ENCODE data around the gene LIMCH1.

The LIMCH1 gene

DNA sequence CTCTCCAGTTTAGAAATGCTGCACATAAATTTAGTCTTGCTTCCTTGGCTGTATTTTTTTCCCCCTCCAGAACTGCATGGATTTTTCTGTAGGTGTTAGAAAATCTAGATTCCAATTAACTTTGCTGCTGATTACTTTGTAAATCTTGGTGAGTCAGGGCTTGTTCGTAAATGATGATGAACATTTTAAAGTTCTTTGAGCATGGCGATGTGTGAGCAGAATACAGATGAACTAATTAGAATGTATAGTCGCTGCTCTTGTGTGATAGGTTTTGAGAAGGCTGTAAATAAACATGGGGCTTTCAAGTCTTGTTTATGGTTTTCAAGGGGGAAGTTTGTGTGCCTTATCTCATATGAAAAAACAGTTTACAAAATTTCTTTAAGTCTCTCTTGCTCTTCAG lies 23.3 kb downstream of the LIMCH1 start:
- Histone ChIP-seq H4K20me1 (ENCODE audit: insufficient read depth, low read length) (no peaks in the 10 kb centered on the region), H3K9ac (ENCODE audit: low read length) (no peak overlapping the region), H3K27me3 (ENCODE audit: low read depth, low read length) (peaks cover 53% of the 10 kb centered on the region), H3K27ac (ENCODE audit: low read length) (no peak overlapping the region), H3K36me3 (replicated peaks; ENCODE audit: low read depth, low read length) (no peaks in the 10 kb centered on the region), H3K4me2 (ENCODE audit: low read length) (no peak overlapping the region), H2AFZ (ENCODE audit: low read depth, low read length) (no peak overlapping the region), H3K4me3 (ENCODE audit: low read length) (no peak overlapping the region), H3K4me1 (ENCODE audit: low read length) (no peaks in the 10 kb centered on the region), H3K79me2 (ENCODE audit: low read length) (no peaks in the 10 kb centered on the region), H3K9me3 (ENCODE audit: insufficient read depth, low read length) (no peaks in the 10 kb centered on the region)
- TF ChIP-seq EZH2phosphoT487 (IDR thresholded peaks at IDR 0.05; ENCODE audit: low read depth): no peak
- TF ChIP-seq, protein P1, sequence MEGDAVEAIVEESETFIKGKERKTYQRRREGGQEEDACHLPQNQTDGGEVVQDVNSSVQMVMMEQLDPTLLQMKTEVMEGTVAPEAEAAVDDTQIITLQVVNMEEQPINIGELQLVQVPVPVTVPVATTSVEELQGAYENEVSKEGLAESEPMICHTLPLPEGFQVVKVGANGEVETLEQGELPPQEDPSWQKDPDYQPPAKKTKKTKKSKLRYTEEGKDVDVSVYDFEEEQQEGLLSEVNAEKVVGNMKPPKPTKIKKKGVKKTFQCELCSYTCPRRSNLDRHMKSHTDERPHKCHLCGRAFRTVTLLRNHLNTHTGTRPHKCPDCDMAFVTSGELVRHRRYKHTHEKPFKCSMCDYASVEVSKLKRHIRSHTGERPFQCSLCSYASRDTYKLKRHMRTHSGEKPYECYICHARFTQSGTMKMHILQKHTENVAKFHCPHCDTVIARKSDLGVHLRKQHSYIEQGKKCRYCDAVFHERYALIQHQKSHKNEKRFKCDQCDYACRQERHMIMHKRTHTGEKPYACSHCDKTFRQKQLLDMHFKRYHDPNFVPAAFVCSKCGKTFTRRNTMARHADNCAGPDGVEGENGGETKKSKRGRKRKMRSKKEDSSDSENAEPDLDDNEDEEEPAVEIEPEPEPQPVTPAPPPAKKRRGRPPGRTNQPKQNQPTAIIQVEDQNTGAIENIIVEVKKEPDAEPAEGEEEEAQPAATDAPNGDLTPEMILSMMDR (IDR thresholded peaks at IDR 0.05; ENCODE audit: low read depth, low read length): no peak

DNA sequence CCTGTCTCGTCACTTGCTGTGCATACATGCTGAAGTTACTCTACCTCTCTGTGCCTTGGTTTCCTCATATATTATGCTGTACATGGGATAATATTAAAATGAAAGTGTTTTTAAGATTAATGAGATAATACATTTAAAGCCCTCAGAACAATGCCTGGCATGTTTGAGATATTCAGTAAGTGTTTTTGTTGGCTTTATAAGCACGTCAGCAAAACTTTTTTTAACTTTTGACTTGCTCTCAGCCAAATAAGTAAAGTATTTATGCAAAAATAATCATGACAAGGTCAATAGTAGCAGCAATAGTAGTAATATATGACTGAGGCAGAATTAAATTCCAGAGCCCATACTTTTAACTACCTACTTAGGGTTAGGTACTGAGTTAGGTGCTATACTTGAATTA lies 29.2 kb downstream of the LIMCH1 start:
- Histone ChIP-seq H3K27ac (ENCODE audit: low read length) (no peak overlapping the region), H3K9me3 (ENCODE audit: insufficient read depth, low read length) (no peaks in the 10 kb centered on the region), H3K27me3 (ENCODE audit: low read depth, low read length) (peaks cover 26% of the 10 kb centered on the region), H3K4me2 (ENCODE audit: low read length) (no peak overlapping the region), H3K4me3 (ENCODE audit: low read length) (no peak overlapping the region), H3K79me2 (ENCODE audit: low read length) (no peaks in the 10 kb centered on the region), H3K36me3 (replicated peaks; ENCODE audit: low read depth, low read length) (no peaks in the 10 kb centered on the region), H3K4me1 (ENCODE audit: low read length) (no peaks in the 10 kb centered on the region), H2AFZ (ENCODE audit: low read depth, low read length) (no peak overlapping the region), H4K20me1 (ENCODE audit: insufficient read depth, low read length) (no peaks in the 10 kb centered on the region), H3K9ac (ENCODE audit: low read length) (no peak overlapping the region)
- TF ChIP-seq EZH2phosphoT487 (IDR thresholded peaks at IDR 0.05; ENCODE audit: low read depth): no peak
- TF ChIP-seq, protein P1 (IDR thresholded peaks at IDR 0.05; ENCODE audit: low read depth, low read length): no peak

DNA sequence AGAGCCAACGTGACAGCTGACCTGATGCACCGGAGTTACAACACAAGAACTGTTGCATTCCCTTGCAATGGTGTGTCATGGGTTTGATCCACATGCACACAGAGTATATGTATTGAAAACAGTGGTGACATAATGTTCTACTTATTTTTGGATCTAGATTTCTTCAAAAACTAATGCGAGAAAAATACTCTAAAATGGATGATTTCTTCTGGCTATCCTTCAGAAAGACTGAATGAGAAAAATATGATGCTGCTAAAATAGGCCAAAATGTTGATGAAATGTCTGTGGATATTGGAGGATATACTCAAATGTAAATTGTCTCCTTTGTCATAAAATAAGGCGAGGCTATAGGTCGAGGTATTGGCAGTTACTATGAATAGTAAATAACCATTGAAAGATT lies 30.4 kb downstream of the LIMCH1 start:
- Histone ChIP-seq H3K4me2 (ENCODE audit: low read length) (no peak overlapping the region), H3K27ac (ENCODE audit: low read length) (no peak overlapping the region), H2AFZ (ENCODE audit: low read depth, low read length) (no peak overlapping the region), H3K27me3 (ENCODE audit: low read depth, low read length) (peaks cover 29% of the 10 kb centered on the region), H3K36me3 (replicated peaks; ENCODE audit: low read depth, low read length) (no peaks in the 10 kb centered on the region), H3K9ac (ENCODE audit: low read length) (no peak overlapping the region), H3K4me3 (ENCODE audit: low read length) (no peak overlapping the region), H3K9me3 (ENCODE audit: insufficient read depth, low read length) (no peaks in the 10 kb centered on the region), H3K79me2 (ENCODE audit: low read length) (no peaks in the 10 kb centered on the region), H4K20me1 (ENCODE audit: insufficient read depth, low read length) (no peaks in the 10 kb centered on the region), H3K4me1 (ENCODE audit: low read length) (no peaks in the 10 kb centered on the region)
- TF ChIP-seq EZH2phosphoT487 (IDR thresholded peaks at IDR 0.05; ENCODE audit: low read depth): no peak
- TF ChIP-seq, protein P1 (IDR thresholded peaks at IDR 0.05; ENCODE audit: low read depth, low read length): no peak

DNA sequence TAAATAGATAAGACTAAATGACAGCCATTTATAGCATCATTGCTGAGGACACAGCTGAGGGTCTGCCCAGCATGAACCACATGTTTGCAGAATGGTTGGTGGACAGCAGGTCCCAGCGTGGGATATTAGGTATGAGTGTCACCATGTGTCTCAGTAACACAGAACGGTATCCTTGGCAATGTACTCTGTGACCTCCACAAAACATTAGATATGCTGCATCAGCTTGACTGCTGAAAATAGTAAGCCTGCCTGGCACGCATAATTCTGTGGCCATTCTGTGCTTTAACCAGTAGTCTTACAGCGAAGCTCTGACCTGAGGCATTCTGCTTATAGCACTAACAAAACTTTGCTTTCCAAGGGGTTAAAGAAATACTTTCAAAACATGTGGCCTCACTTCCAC lies 32.0 kb downstream of the LIMCH1 start:
- no peaks in the 10 kb centered on the region for H3K36me3 ChIP-seq (replicated peaks; ENCODE audit: low read depth, low read length)
- no peaks in the 10 kb centered on the region for H3K79me2 ChIP-seq (ENCODE audit: low read length)
- no peak overlapping the region for H3K4me3 ChIP-seq (ENCODE audit: low read length)
- H3K27me3 ChIP-seq (ENCODE audit: low read depth, low read length): peaks cover 23% of the 10 kb centered on the region
- no peak overlapping the region for H2AFZ ChIP-seq (ENCODE audit: low read depth, low read length)
- H3K9me3 ChIP-seq (ENCODE audit: insufficient read depth, low read length): no peaks in the 10 kb centered on the region
- H4K20me1 ChIP-seq (ENCODE audit: insufficient read depth, low read length): no peaks in the 10 kb centered on the region
- H3K9ac ChIP-seq (ENCODE audit: low read length): no peak overlapping the region
- no peak overlapping the region for H3K27ac ChIP-seq (ENCODE audit: low read length)
- H3K4me2 ChIP-seq (ENCODE audit: low read length): no peak overlapping the region
- H3K4me1 ChIP-seq (ENCODE audit: low read length): no peaks in the 10 kb centered on the region
- TF ChIP-seq EZH2phosphoT487 (IDR thresholded peaks at IDR 0.05; ENCODE audit: low read depth): no peak
- TF ChIP-seq, protein P1 (IDR thresholded peaks at IDR 0.05; ENCODE audit: low read depth, low read length): no peak
